ENCODE results near the gene RCSD1.

RCSD1 gene

DNA sequence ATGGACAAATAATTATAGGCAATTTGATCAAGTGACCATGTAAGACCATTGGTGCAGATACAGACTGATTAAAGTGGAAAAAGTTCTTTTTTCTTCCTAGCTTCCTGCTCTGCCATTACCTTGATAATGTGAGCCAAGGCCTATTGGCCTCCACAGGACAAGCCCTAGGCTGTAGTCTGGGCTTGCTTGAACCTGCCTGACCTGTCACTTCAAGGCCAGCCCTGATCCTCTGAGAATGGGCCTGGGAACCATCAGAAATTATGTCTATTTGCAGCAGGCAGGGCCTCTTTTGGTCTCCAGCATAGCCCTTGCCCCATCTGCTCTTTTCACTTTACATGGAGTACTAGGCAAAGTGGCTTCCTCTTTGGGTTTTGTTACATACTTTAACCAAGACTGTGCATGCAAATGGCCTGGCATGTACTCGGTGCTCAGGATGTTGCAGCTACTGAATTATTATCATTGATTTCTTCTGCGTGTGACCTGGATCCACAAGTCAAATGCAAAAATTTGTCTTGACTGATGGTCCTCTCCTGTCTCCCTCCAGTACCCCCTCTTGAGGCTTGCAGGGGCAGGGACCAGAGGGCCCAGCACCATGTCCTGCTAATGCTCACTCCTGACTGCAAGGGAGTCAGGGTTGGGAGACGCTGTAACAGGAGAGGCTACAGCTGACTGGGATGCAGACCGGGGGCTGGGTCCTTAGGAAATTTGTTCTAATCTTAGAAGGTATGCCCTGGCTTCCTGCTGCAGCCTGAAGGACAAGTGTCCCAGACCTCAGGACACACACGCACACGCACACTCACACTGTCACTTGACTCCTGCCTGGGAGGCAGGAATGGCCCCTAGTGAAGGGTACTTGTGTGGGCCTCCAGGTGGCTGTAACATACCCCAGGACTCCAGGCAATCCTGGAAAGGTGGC is 39.4 kb downstream of the RCSD1 start:
- TF ChIP-seq MYC (IDR thresholded peaks at IDR 0.05; ENCODE audit: low read depth, low read length) (no peak), POLR2A (IDR thresholded peaks at IDR 0.05; ENCODE audit: extremely low read depth, insufficient read length) (no peak)
- TF ChIP-seq, protein P1, sequence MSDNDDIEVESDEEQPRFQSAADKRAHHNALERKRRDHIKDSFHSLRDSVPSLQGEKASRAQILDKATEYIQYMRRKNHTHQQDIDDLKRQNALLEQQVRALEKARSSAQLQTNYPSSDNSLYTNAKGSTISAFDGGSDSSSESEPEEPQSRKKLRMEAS (IDR thresholded peaks at IDR 0.05; ENCODE audit: low read depth, low read length) = no peak
- TF ChIP-seq, protein P2, sequence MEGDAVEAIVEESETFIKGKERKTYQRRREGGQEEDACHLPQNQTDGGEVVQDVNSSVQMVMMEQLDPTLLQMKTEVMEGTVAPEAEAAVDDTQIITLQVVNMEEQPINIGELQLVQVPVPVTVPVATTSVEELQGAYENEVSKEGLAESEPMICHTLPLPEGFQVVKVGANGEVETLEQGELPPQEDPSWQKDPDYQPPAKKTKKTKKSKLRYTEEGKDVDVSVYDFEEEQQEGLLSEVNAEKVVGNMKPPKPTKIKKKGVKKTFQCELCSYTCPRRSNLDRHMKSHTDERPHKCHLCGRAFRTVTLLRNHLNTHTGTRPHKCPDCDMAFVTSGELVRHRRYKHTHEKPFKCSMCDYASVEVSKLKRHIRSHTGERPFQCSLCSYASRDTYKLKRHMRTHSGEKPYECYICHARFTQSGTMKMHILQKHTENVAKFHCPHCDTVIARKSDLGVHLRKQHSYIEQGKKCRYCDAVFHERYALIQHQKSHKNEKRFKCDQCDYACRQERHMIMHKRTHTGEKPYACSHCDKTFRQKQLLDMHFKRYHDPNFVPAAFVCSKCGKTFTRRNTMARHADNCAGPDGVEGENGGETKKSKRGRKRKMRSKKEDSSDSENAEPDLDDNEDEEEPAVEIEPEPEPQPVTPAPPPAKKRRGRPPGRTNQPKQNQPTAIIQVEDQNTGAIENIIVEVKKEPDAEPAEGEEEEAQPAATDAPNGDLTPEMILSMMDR (IDR thresholded peaks at IDR 0.05; ENCODE audit: low read depth, low read length) = no peak
- H3K4me3 ChIP-seq (ENCODE audit: low read depth, low read length) = no peak overlapping the region
- DNase-seq (ENCODE audit: low read depth) = no peak

DNA sequence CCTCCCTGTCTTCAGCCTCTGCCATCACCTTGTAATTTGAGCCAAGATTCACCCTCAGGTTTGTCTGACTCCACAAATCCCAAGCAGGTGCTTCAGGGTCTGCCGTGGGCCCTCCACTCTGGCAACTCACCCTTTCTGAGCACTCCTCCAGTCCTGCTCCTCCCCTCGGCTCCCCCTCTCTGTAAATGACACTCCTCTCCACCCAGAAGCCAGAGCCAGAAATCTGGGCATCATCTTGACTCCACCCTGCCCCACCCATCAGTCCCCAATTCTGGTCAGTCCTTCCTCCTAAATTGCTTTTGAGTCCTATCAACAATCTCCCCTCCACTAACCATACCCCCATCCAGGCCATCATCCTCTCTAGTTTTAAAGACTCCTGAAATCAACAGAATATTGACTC is 40.5 kb downstream of the RCSD1 start:
- H3K4me3 ChIP-seq (ENCODE audit: low read depth, low read length) = no peak overlapping the region
- DNase-seq (ENCODE audit: low read depth) = no peak
- TF ChIP-seq, protein P1 (IDR thresholded peaks at IDR 0.05; ENCODE audit: low read depth, low read length) = no peak
- TF ChIP-seq MYC (IDR thresholded peaks at IDR 0.05; ENCODE audit: low read depth, low read length) (no peak), POLR2A (IDR thresholded peaks at IDR 0.05; ENCODE audit: extremely low read depth, insufficient read length) (no peak)
- TF ChIP-seq, protein P2 (IDR thresholded peaks at IDR 0.05; ENCODE audit: low read depth, low read length) = no peak

DNA sequence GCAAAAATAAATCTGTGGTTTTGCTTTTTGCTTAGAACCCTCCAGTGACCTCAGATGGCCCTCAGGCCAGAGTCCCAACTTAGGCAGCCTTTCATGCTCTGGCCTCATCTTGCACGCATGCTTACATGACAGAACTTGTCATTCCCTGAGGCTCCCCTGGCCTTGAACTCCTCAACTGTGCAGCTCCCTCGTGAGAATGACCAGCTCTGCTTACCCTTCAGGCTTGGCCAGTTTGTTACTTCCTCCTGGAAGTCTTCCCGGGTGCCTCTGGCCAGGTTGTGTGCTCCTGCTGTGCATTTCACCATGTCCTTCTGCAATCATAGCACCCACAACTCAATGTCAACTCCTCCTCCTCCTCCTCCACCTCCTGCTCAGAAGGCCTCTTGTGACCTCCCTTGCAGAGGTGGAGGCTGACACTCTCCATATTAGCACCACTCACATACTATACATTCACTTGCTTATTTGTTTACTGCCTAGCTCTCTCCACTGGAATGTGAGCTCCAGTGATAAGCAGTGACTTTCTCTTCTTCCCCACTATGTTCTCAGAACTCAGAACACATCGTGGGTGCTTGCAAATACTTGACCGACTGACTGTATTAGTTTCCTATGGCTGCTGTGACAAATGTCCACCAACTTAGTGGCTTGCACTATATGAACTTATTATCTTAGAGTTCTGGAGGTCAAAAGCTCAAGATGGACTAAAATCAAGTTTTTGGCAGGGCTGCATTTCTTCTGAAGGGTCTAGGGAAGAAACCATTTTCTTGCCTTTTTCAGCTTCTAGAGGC is 41.9 kb downstream of the RCSD1 start:
- no peak overlapping the region for H3K4me3 ChIP-seq (ENCODE audit: low read depth, low read length)
- TF ChIP-seq POLR2A (IDR thresholded peaks at IDR 0.05; ENCODE audit: extremely low read depth, insufficient read length) (no peak), MYC (IDR thresholded peaks at IDR 0.05; ENCODE audit: low read depth, low read length) (no peak)
- TF ChIP-seq, protein P1 (IDR thresholded peaks at IDR 0.05; ENCODE audit: low read depth, low read length) = no peak
- TF ChIP-seq, protein P2 (IDR thresholded peaks at IDR 0.05; ENCODE audit: low read depth, low read length) = no peak
- DNase-seq (ENCODE audit: low read depth) = peak; percentile 49

DNA sequence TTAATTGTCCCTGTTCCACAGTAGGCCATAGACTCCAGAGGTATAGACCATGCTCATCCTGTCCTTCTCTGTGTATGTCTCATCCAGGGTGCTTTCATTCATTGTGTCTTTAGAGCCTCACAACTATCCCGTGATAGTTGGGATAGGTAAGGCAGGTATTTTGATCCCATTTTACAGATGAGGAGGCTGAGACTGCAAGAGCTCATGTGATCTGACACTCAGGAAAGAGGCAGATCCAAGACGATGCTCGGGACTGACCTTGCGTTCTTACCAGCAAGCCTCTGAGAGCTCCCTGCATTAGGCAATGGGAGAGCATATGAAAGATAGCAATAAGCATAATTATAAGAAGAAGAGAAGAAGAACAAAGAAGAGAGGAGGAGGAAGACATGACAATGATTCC is 42.8 kb downstream of the RCSD1 start:
- TF ChIP-seq MYC (IDR thresholded peaks at IDR 0.05; ENCODE audit: low read depth, low read length) (no peak), POLR2A (IDR thresholded peaks at IDR 0.05; ENCODE audit: extremely low read depth, insufficient read length) (no peak)
- TF ChIP-seq, protein P1 (IDR thresholded peaks at IDR 0.05; ENCODE audit: low read depth, low read length) = no peak
- TF ChIP-seq, protein P2 (IDR thresholded peaks at IDR 0.05; ENCODE audit: low read depth, low read length) = no peak
- no peak overlapping the region for H3K4me3 ChIP-seq (ENCODE audit: low read depth, low read length)
- no peak for DNase-seq (ENCODE audit: low read depth)

DNA sequence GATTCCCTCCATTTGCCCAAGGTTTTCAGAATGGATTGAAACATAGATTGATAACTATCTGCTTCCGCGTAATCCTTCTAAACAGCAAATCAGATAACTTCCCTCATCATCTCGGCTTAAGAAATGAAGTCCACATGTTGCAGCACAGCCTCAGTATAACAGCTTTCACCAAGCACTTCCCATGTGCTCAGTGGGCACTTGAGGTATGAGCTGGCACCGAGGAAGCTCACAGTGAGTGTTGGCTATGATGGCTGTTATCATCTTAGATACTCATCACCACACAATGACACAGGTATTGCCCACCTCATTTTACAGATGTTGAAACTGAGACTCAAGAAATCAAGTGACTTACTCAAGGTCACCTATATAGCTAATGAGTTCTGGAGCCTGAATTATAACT is 43.2 kb downstream of the RCSD1 start:
- DNase-seq (ENCODE audit: low read depth) = no peak
- TF ChIP-seq, protein P1 (IDR thresholded peaks at IDR 0.05; ENCODE audit: low read depth, low read length) = no peak
- TF ChIP-seq POLR2A (IDR thresholded peaks at IDR 0.05; ENCODE audit: extremely low read depth, insufficient read length) (no peak), MYC (IDR thresholded peaks at IDR 0.05; ENCODE audit: low read depth, low read length) (no peak)
- TF ChIP-seq, protein P2 (IDR thresholded peaks at IDR 0.05; ENCODE audit: low read depth, low read length) = no peak
- no peak overlapping the region for H3K4me3 ChIP-seq (ENCODE audit: low read depth, low read length)

All from NB4 (cell line).